Hematopoietic multipotent progenitor cell treated with erythropoietin and hydrocortisone succinate and interleukin-3 and kit ligand, for 6 days (in vitro differentiated cells): ENCODE data around the gene AIG1.
A peak's percentile ranks its signal among the peaks of the same experiment; 100 is the strongest.
"Not testable (repeated sequence)": the region's sequence is repeated elsewhere in the genome, so short reads cannot be mapped to it uniquely, and the experiment has no call there.

ENCODE experiments used
- DNase-seq: peaks from one replicate; pipeline ENCODE4 v3.0.0-alpha.2; 2015

The AIG1 gene

GRCh38 chr6:143060806-143061596 is at the start of gene AIG1:
AIG1 (plus strand) TSS chr6:143060889; CDS start chr6:143060926, 37 bp downstream.
- DNase-seq = no peak

- DNase-seq = no peak
Measured at GRCh38 chr6:143014764-143015163, 45.9 kb upstream of the AIG1 start.

GRCh38 chr6:143015300-143015706 is 45.4 kb upstream of the AIG1 start:
- DNase-seq = no peak

GRCh38 chr6:143018955-143019354 is 41.7 kb upstream of the AIG1 start:
- DNase-seq = no peak

GRCh38 chr6:143020862-143021261 is 39.8 kb upstream of the AIG1 start:
- not testable (repeated sequence) for DNase-seq

- no peak for DNase-seq
Measured at GRCh38 chr6:143021543-143021942, 39.1 kb upstream of the AIG1 start.

GRCh38 chr6:143022587-143022986 is 38.1 kb upstream of the AIG1 start:
- no peak for DNase-seq

GRCh38 chr6:143023695-143024094 is 37.0 kb upstream of the AIG1 start:
- DNase-seq = no peak

- DNase-seq = no peak
Measured at GRCh38 chr6:143024977-143025376, 35.7 kb upstream of the AIG1 start.

- peak; percentile 46 for DNase-seq
Measured at GRCh38 chr6:143026696-143027449, 33.8 kb upstream of the AIG1 start.

- peak; percentile 94 for DNase-seq
Measured at GRCh38 chr6:143034689-143035334, 25.9 kb upstream of the AIG1 start.

- DNase-seq = peak; percentile 61
Measured at GRCh38 chr6:143037470-143037869, 23.2 kb upstream of the AIG1 start.

- DNase-seq = peak; percentile 50
Measured at GRCh38 chr6:143038833-143039232, 21.9 kb upstream of the AIG1 start.

- peak; percentile 40 for DNase-seq
Measured at GRCh38 chr6:143039548-143039947, 21.1 kb upstream of the AIG1 start.

- no peak for DNase-seq
Measured at GRCh38 chr6:143040018-143040417, 20.7 kb upstream of the AIG1 start.

- DNase-seq = not testable (repeated sequence)
Measured at GRCh38 chr6:143044345-143044744, 16.3 kb upstream of the AIG1 start.

- DNase-seq = no peak
Measured at GRCh38 chr6:143049611-143050010, 11.1 kb upstream of the AIG1 start.

GRCh38 chr6:143050509-143050908 is 10.2 kb upstream of the AIG1 start:
- peak; percentile 48 for DNase-seq

- DNase-seq = no peak
Measured at GRCh38 chr6:143052282-143052681, 8.4 kb upstream of the AIG1 start.

- no peak for DNase-seq
Measured at GRCh38 chr6:143053856-143054255, 6.8 kb upstream of the AIG1 start.

GRCh38 chr6:143054329-143054728 is 6.4 kb upstream of the AIG1 start:
- no peak for DNase-seq

GRCh38 chr6:143055213-143055612 is 5.5 kb upstream of the AIG1 start:
- DNase-seq = no peak

- DNase-seq = no peak
Measured at GRCh38 chr6:143055891-143056290, 4.8 kb upstream of the AIG1 start.

GRCh38 chr6:143058987-143059386 is 1.7 kb upstream of the AIG1 start:
- DNase-seq = no peak
